Measurements from ENCODE around the gene VWA8. TPM values are rescaled to one million over a fixed set of nuclear protein-coding genes. Genes with fewer than 3 reads are reported as not detected.
A peak's percentile ranks its signal among the peaks of the same experiment; 100 is the strongest.

The VWA8 gene
- polyA plus RNA-seq, 3 donors, result 2.0 to 4.4 (median 3.4) TPM

DNA sequence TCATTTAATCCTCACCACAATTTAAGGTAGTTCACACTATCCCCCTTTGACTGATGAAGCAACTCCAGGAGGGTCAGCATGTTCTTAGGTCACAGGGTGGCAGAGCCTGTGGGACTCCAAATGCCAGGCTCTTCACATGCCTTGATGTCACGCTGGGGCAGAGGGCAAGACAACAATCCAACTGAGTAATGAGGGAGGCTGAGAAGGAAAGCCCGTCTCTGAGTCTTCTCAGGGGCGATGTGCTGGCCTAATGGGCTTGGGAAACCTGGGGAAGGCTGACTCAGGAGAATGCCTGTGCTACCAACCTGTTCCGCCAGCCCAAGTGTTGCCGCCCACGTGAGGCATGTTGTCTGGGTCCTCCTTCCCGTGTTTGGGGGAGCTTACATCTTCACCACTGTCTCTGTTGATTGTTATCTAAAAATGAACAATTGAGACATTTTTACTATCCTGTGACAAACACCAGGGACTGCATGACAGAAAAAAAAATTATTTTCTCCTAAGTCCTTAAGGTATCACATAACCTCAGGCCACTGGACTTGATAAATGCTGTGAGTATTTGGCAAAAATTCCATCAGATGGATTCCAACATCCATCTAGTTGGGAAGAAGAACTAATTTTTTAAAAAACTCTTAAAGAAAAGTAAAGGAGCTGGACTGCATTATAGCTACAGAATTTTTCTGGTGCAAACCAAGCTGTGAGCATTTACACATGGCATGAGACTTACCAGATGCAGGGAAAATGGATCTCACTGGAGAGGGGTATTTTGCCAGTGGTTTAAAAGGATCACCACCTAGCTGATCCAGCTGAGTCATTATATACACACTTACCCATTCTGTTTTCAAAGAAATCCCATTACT is 346.0 kb downstream of the VWA8 start:
- Mint-ChIP-seq H3K4me3 (no peak overlapping the region), H3K4me1 (no peaks in the 10 kb centered on the region), H3K36me3 (peaks cover 29 to 31% of the 10 kb centered on the region in 2 donors), H3K27me3 (ENCODE audit: low read depth in 3 of 3) (no peaks in the 10 kb centered on the region), H3K9me3 (peaks cover 0 to 6% (median 0%) of the 10 kb centered on the region in 7 donors), H3K27ac (peak overlapping the region in 1 of 7 donors; percentile 73)
- H3K27me3 ChIP-seq (ENCODE audit: control insufficient read depth in 2 of 2, insufficient read depth in 2 of 2, low read length in 2 of 2), result no peaks in the 10 kb centered on the region
- H3K4me2 ChIP-seq (replicated peaks; ENCODE audit: extremely low read depth, low read length, poor library complexity, severe bottlenecking), result no peak overlapping the region
- peaks cover 8 to 24% of the 10 kb centered on the region in 2 donors for H3K36me3 ChIP-seq (replicated peaks in 1 of 2; ENCODE audit: control insufficient read depth in 1 of 2, insufficient read depth in 2 of 2, low read length in 2 of 2)
- no peaks in the 10 kb centered on the region for H3K4me1 ChIP-seq (ENCODE audit: control insufficient read depth in 1 of 2, insufficient read depth in 2 of 2, low read length in 2 of 2)
- no peaks in the 10 kb centered on the region for H3K79me2 ChIP-seq (ENCODE audit: insufficient read depth, low read length)
- WGBS (ENCODE audit: insufficient coverage), result 98% methylated on average over 7 of the region's 7 CpGs
- no peak overlapping the region for H2AFZ ChIP-seq (ENCODE audit: insufficient read depth, low read depth, low read length, poor library complexity, severe bottlenecking)
- no peaks in the 10 kb centered on the region for H4K20me1 ChIP-seq (ENCODE audit: insufficient read depth, low read length)
- intact Hi-C loops (cut with micrococcal nuclease), result no loop called here
- no peak overlapping the region for H3K9ac ChIP-seq (ENCODE audit: insufficient read depth, low read length, poor library complexity, severe bottlenecking)
- H3K4me3 ChIP-seq (replicated peaks in 1 of 3; ENCODE audit: low read depth in 2 of 3, low read length in 3 of 3), result no peak overlapping the region
- TF ChIP-seq CTCF (IDR thresholded peaks at IDR 0.05), result no peak
- DNase-seq, result no peak
- H3K27ac ChIP-seq (ENCODE audit: low read depth in 1 of 2, low read length in 2 of 2), result no peak overlapping the region
- no peaks in the 10 kb centered on the region for H3K9me3 ChIP-seq (replicated peaks in 1 of 2; ENCODE audit: control insufficient read depth in 1 of 2, insufficient read depth in 1 of 2, low read length in 2 of 2)

DNA sequence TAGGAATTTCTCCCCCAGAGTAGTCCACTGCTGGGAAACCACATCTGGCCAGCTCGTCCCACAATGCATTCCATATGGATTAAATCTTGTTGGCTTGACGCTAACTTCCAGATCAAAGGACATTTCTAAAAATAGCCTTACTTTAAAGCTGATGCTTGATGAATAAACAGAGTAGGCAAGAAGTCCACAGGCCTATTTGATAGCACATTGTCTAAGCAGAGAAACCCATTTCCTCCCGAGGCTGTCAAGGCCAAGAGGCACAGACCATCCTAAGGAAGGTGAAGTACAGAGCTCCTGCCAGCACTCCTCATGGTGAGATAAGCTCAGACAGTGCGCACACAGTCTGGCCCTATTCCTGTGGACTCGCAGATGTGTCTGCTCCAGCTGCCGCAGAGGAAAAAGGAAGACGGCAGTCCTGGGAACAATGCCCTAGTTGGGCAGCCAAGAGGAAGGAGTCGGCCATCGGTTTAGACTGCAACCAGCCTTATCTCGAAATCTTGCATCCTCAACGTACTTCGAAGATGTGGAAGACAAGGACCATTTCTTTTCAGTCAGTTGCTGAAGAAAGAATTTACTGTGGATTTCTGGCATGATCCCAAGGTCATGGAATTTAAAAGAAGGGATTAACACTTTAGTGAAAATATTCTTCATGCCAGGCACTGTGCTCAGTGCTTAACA is 346.8 kb downstream of the VWA8 start:
- no peak for TF ChIP-seq CTCF (IDR thresholded peaks at IDR 0.05)
- H3K4me1 ChIP-seq (ENCODE audit: control insufficient read depth in 1 of 2, insufficient read depth in 2 of 2, low read length in 2 of 2), result no peaks in the 10 kb centered on the region
- intact Hi-C loops (cut with micrococcal nuclease), result no loop called here
- no peak overlapping the region for H2AFZ ChIP-seq (ENCODE audit: insufficient read depth, low read depth, low read length, poor library complexity, severe bottlenecking)
- Mint-ChIP-seq H3K4me1 (no peaks in the 10 kb centered on the region), H3K9me3 (peaks cover 0 to 6% (median 0%) of the 10 kb centered on the region in 7 donors), H3K36me3 (peaks cover 34 to 37% of the 10 kb centered on the region in 2 donors), H3K27me3 (ENCODE audit: low read depth in 3 of 3) (no peaks in the 10 kb centered on the region), H3K4me3 (no peak overlapping the region), H3K27ac (peak overlapping the region in 1 of 7 donors; percentile 24)
- DNase-seq, result no peak
- no peak overlapping the region for H3K9ac ChIP-seq (ENCODE audit: insufficient read depth, low read length, poor library complexity, severe bottlenecking)
- H3K79me2 ChIP-seq (ENCODE audit: insufficient read depth, low read length), result no peaks in the 10 kb centered on the region
- H4K20me1 ChIP-seq (ENCODE audit: insufficient read depth, low read length), result no peaks in the 10 kb centered on the region
- no peaks in the 10 kb centered on the region for H3K9me3 ChIP-seq (replicated peaks in 1 of 2; ENCODE audit: control insufficient read depth in 1 of 2, insufficient read depth in 1 of 2, low read length in 2 of 2)
- H3K27ac ChIP-seq (ENCODE audit: low read depth in 1 of 2, low read length in 2 of 2), result no peak overlapping the region
- 98% methylated on average over 10 of the region's 12 CpGs for WGBS (ENCODE audit: insufficient coverage)
- H3K4me3 ChIP-seq (replicated peaks in 1 of 3; ENCODE audit: low read depth in 2 of 3, low read length in 3 of 3), result no peak overlapping the region
- H3K27me3 ChIP-seq (ENCODE audit: control insufficient read depth in 2 of 2, insufficient read depth in 2 of 2, low read length in 2 of 2), result no peaks in the 10 kb centered on the region
- no peak overlapping the region for H3K4me2 ChIP-seq (replicated peaks; ENCODE audit: extremely low read depth, low read length, poor library complexity, severe bottlenecking)
- peaks cover 8 to 27% of the 10 kb centered on the region in 2 donors for H3K36me3 ChIP-seq (replicated peaks in 1 of 2; ENCODE audit: control insufficient read depth in 1 of 2, insufficient read depth in 2 of 2, low read length in 2 of 2)
